ENCODE measurements around the gene KRT15. TPM values are rescaled to one million over a fixed set of nuclear protein-coding genes. Genes with fewer than 3 reads are reported as not detected.

The KRT15 gene
- total and polyA plus RNA-seq, 9 of the 15 experiments (the other 6 are each of a cell fraction or from before 2014, with no cell fraction given): 0.28 to 4.4 (median 0.56) TPM

- TF ChIP-seq CHD7 (IDR thresholded peaks at IDR 0.05; ENCODE audit: low read depth, low read length) (no peak), HMGXB4 (CRISPR knock-in tag; IDR thresholded peaks at IDR 0.05) (0 out of 2 replicates have a peak, but pooled peaks have one; percentile 32), ZNF3 (CRISPR knock-in tag; IDR thresholded peaks at IDR 0.05) (no peak), ATF6 (CRISPR knock-in tag; IDR thresholded peaks at IDR 0.05) (0 out of 2 replicates have a peak, but pooled peaks have one; percentile 35), MYBL2 (IDR thresholded peaks at IDR 0.05; ENCODE audit: low read depth) (no peak), MYBL2 (CRISPR knock-in tag; IDR thresholded peaks at IDR 0.05; ENCODE audit: borderline replicate concordance) (no peak), ZNF239 (CRISPR knock-in tag; IDR thresholded peaks at IDR 0.05) (no peak), ZNF589 (CRISPR knock-in tag; IDR thresholded peaks at IDR 0.05; ENCODE audit: low read depth) (no peak), RBM14 (IDR thresholded peaks at IDR 0.05; ENCODE audit: borderline replicate concordance, insufficient read depth, low read depth, low read length) (no peak), TGIF2 (CRISPR knock-in tag; IDR thresholded peaks at IDR 0.05) (no peak), TBL1XR1 (IDR thresholded peaks at IDR 0.05; ENCODE audit: low read length in 2 of 2) (no peak)
These were observed 8.7 kb upstream of the KRT15 start (continued) for GRCh38 chr17:41527063-41528023.
